Liver (tissue), 3 donors: Measurements from ENCODE around the gene ARAP3.

Source experiments
- FOXA1 ChIP-seq: IDR thresholded peaks from 2 replicates; pipeline ENCODE4 v1.6.1; 2016; ENCODE audit warnings: antibody characterized with exemption
- GABPA ChIP-seq, 2 donors: IDR thresholded peaks in 1 of 2; conservative IDR thresholded peaks in 1 of 2; 2 replicates each; pipeline ENCODE4 v1.6.1; 2016; ENCODE audit warnings: antibody characterized with exemption in 2 of 2, mild to moderate bottlenecking in 1 of 2, moderate library complexity in 1 of 2
- HNF4A ChIP-seq, 2 donors: conservative IDR thresholded peaks; 2 replicates each; pipeline ENCODE4 v1.6.1; 2016; ENCODE audit warnings: antibody characterized with exemption in 2 of 2, mild to moderate bottlenecking in 2 of 2
- JUND ChIP-seq, 2 donors: IDR thresholded peaks; 2 replicates each; pipeline ENCODE4 v1.6.1; 2016; ENCODE audit warnings: antibody characterized with exemption in 2 of 2
- RAD21 ChIP-seq, 2 donors: IDR thresholded peaks; 2 replicates each; pipeline ENCODE4 v1.6.1; 2016; ENCODE audit warnings: antibody characterized with exemption in 2 of 2, mild to moderate bottlenecking in 2 of 2
- RXRA ChIP-seq, 2 donors: IDR thresholded peaks; 2 replicates each; pipeline ENCODE4 v1.6.1; 2017 to 2018; ENCODE audit warnings: antibody characterized with exemption in 2 of 2, mild to moderate bottlenecking in 1 of 2
- TF ChIP-seq, protein P1 (sequence below): fragments of 150-350 bp; IDR thresholded peaks from 2 replicates; pipeline ENCODE4 v1.5.1; 2017; ENCODE audit warnings: improper control_type of control experiment, low read depth, low read length; ENCODE audit not compliant: missing input control
- TF ChIP-seq, protein P2 (sequence below): IDR thresholded peaks from 2 replicates; pipeline ENCODE4 v1.6.1; 2016; ENCODE audit warnings: antibody characterized with exemption
- TF ChIP-seq, protein P3 (sequence below): IDR thresholded peaks from 2 replicates; pipeline ENCODE4 v1.6.1; 2016; ENCODE audit warnings: antibody characterized with exemption
- donor health status: healthy.
- donor health status: healthy.

DNA sequence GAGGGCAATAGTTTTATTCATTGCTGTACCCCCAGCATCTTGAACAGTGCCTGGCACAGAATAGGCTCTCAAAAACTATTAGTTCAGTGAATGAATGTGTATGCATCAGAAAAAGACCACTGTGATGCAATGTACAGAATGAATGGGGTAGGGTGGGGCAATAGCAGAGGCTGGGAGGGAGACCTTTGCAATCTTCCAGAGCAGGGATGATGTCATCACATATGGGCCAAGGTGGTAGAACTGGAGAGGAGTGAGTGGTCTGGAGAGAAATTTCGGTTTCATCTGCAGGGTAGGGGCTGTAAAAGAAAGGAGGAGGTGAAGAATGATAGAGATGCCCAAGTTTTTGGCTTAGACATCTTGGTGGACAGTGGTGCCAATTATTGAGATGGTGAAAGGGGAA lies 23.4 kb upstream of the ARAP3 start:
- no peak for TF ChIP-seq RXRA (IDR thresholded peaks at IDR 0.05)
- TF ChIP-seq, protein P1, sequence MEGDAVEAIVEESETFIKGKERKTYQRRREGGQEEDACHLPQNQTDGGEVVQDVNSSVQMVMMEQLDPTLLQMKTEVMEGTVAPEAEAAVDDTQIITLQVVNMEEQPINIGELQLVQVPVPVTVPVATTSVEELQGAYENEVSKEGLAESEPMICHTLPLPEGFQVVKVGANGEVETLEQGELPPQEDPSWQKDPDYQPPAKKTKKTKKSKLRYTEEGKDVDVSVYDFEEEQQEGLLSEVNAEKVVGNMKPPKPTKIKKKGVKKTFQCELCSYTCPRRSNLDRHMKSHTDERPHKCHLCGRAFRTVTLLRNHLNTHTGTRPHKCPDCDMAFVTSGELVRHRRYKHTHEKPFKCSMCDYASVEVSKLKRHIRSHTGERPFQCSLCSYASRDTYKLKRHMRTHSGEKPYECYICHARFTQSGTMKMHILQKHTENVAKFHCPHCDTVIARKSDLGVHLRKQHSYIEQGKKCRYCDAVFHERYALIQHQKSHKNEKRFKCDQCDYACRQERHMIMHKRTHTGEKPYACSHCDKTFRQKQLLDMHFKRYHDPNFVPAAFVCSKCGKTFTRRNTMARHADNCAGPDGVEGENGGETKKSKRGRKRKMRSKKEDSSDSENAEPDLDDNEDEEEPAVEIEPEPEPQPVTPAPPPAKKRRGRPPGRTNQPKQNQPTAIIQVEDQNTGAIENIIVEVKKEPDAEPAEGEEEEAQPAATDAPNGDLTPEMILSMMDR = no peak
- TF ChIP-seq JUND (IDR thresholded peaks at IDR 0.05) = no peak
- TF ChIP-seq HNF4A (conservative IDR thresholded peaks at IDR 0.05) = no peak
- no peak for TF ChIP-seq RAD21 (IDR thresholded peaks at IDR 0.05)
- no peak for TF ChIP-seq GABPA (IDR thresholded peaks at IDR 0.05 in 1 of 2, conservative IDR thresholded peaks at IDR 0.05 in 1 of 2)
- TF ChIP-seq, protein P2, sequence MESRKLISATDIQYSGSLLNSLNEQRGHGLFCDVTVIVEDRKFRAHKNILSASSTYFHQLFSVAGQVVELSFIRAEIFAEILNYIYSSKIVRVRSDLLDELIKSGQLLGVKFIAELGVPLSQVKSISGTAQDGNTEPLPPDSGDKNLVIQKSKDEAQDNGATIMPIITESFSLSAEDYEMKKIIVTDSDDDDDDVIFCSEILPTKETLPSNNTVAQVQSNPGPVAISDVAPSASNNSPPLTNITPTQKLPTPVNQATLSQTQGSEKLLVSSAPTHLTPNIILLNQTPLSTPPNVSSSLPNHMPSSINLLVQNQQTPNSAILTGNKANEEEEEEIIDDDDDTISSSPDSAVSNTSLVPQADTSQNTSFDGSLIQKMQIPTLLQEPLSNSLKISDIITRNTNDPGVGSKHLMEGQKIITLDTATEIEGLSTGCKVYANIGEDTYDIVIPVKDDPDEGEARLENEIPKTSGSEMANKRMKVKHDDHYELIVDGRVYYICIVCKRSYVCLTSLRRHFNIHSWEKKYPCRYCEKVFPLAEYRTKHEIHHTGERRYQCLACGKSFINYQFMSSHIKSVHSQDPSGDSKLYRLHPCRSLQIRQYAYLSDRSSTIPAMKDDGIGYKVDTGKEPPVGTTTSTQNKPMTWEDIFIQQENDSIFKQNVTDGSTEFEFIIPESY = no peak
- no peak for TF ChIP-seq FOXA1
- TF ChIP-seq, protein P3, sequence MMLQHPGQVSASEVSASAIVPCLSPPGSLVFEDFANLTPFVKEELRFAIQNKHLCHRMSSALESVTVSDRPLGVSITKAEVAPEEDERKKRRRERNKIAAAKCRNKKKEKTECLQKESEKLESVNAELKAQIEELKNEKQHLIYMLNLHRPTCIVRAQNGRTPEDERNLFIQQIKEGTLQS = no peak
